GM12875 (cell line): ENCODE data around the gene DGKI.

ENCODE experiments used
- H3K4me3 ChIP-seq: one replicate; pipeline ENCODE4 v1.5.1; 2011; ENCODE audit warnings: low read depth, low read length, control low read depth
- TF ChIP-seq, protein P1 (sequence below): IDR thresholded peaks from 2 replicates; pipeline ENCODE4 v1.5.1; 2011; ENCODE audit warnings: low read depth, mild to moderate bottlenecking, control low read depth, inconsistent platforms, low read length, moderate library complexity, borderline replicate concordance; ENCODE audit not compliant: insufficient read depth

The DGKI gene

DNA sequence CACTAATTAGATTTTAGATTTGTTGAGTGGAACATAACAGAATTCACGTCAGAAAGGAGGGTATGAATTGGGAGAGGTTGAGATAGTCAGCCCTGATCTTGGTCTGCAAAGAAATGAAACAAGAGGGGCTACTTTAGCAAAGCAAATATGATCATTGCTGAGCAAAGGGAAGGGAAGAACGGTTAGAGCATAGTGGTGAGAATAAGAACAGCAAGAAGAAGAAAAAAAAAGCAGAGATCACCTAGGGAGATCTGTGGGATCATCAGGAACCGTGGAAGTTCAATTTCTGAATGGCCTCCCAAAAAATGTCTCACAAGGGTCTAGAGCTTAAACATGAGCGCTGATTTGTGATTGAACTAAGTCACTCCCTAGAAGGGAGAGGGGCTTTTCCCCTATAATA is 156.1 kb downstream of the DGKI start:
- TF ChIP-seq, protein P1, sequence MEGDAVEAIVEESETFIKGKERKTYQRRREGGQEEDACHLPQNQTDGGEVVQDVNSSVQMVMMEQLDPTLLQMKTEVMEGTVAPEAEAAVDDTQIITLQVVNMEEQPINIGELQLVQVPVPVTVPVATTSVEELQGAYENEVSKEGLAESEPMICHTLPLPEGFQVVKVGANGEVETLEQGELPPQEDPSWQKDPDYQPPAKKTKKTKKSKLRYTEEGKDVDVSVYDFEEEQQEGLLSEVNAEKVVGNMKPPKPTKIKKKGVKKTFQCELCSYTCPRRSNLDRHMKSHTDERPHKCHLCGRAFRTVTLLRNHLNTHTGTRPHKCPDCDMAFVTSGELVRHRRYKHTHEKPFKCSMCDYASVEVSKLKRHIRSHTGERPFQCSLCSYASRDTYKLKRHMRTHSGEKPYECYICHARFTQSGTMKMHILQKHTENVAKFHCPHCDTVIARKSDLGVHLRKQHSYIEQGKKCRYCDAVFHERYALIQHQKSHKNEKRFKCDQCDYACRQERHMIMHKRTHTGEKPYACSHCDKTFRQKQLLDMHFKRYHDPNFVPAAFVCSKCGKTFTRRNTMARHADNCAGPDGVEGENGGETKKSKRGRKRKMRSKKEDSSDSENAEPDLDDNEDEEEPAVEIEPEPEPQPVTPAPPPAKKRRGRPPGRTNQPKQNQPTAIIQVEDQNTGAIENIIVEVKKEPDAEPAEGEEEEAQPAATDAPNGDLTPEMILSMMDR, result no peak
- no peak overlapping the region for H3K4me3 ChIP-seq

GRCh38 chr7:137689761-137690160 is 157.0 kb downstream of the DGKI start:
- TF ChIP-seq, protein P1, result no peak
- H3K4me3 ChIP-seq, result no peak overlapping the region

- H3K4me3 ChIP-seq, result no peak overlapping the region
- TF ChIP-seq, protein P1, result no peak
These were observed 159.1 kb downstream of the DGKI start for GRCh38 chr7:137687556-137688265.

GRCh38 chr7:137685433-137686164 is 161.2 kb downstream of the DGKI start:
- H3K4me3 ChIP-seq, result no peak overlapping the region
- TF ChIP-seq, protein P1, result no peak

GRCh38 chr7:137684776-137685175 is 162.0 kb downstream of the DGKI start:
- no peak overlapping the region for H3K4me3 ChIP-seq
- TF ChIP-seq, protein P1, result no peak

GRCh38 chr7:137684316-137684715 is 162.5 kb downstream of the DGKI start:
- TF ChIP-seq, protein P1, result no peak
- no peak overlapping the region for H3K4me3 ChIP-seq

GRCh38 chr7:137682596-137682995 is 164.2 kb downstream of the DGKI start:
- TF ChIP-seq, protein P1, result no peak
- no peak overlapping the region for H3K4me3 ChIP-seq
